WTC11 (cell line): Measurements from ENCODE around the gene PDLIM7. TPM values are rescaled to one million over a fixed set of nuclear protein-coding genes. Genes with fewer than 3 reads are reported as not detected.

ENCODE experiments used
- ATAC-seq: fragments of 200-7000 bp; cut with Tn5 transposase; 2 replicates; pipeline ENCODE4 v1.10.0; 2021; ENCODE audit warnings: mild to moderate bottlenecking, moderate library complexity
- CTCF ChIA-PET: fragments of 300-600 bp; sonication (Branson Sonifier 250); formaldehyde crosslinking; loops from one replicate; lab custom pipeline; 2021; ENCODE audit warnings: antibody characterized with exemption; lab: Charles Lee
- POLR2A ChIA-PET: fragments of 350-600 bp; sonication (Branson Sonifier 250); formaldehyde crosslinking; loops from one replicate; lab custom pipeline; 2021; ENCODE audit warnings: antibody characterized with exemption; lab: Charles Lee
- DNase-seq: peaks from one replicate; pipeline ENCODE4 v3.0.0; 2021; ENCODE audit warnings: low spot score
- H3K27ac Mint-ChIP-seq: 2 replicates; pipeline ENCODE4 v1.8.0; 2021; ENCODE audit warnings: mixed read lengths
- H3K27me3 Mint-ChIP-seq: 2 replicates; pipeline ENCODE4 v1.8.0; 2021; ENCODE audit warnings: low read depth, mild to moderate bottlenecking, moderate library complexity, mixed read lengths
- H3K36me3 Mint-ChIP-seq: 2 replicates; pipeline ENCODE4 v1.8.0; 2021; ENCODE audit warnings: mixed read lengths
- H3K4me1 Mint-ChIP-seq: 2 replicates; pipeline ENCODE4 v1.8.0; 2022; ENCODE audit warnings: mixed read lengths
- H3K4me3 Mint-ChIP-seq: 2 replicates; pipeline ENCODE4 v1.8.0; 2021; ENCODE audit warnings: mild to moderate bottlenecking, moderate library complexity, mixed read lengths
- H3K9me3 Mint-ChIP-seq: 2 replicates; pipeline ENCODE4 v1.8.0; 2021; ENCODE audit warnings: mixed read lengths
- CBFB ChIP-seq: sonication (generic); formaldehyde crosslinking; IDR thresholded peaks from 2 replicates; pipeline ENCODE4 v1.8.1; 2022; ENCODE audit warnings: mild to moderate bottlenecking, low read depth, missing genetic modification reagents
- CREM ChIP-seq: sonication (generic); formaldehyde crosslinking; IDR thresholded peaks from 2 replicates; pipeline ENCODE4 v1.8.1; 2022; ENCODE audit warnings: mild to moderate bottlenecking, missing genetic modification reagents, moderate library complexity
- HMGA2 ChIP-seq: fragments of 250-450 bp; sonication (Bioruptor Pico); IDR thresholded peaks from 2 replicates; pipeline ENCODE4 v1.4.0; 2021; ENCODE audit warnings: mild to moderate bottlenecking, moderate library complexity
- IRF2 ChIP-seq: sonication (generic); formaldehyde crosslinking; IDR thresholded peaks from 2 replicates; pipeline ENCODE4 v1.8.0; 2022; ENCODE audit warnings: low read depth, missing genetic modification reagents, borderline replicate concordance
- MXD4 ChIP-seq: fragments of 250-450 bp; sonication (Bioruptor Pico); IDR thresholded peaks from 2 replicates; pipeline ENCODE4 v1.8.0; 2021; ENCODE audit warnings: mild to moderate bottlenecking, moderate library complexity, borderline replicate concordance
- NFATC4 ChIP-seq: fragments of 250-450 bp; sonication (Bioruptor Pico); IDR thresholded peaks from 2 replicates; pipeline ENCODE4 v1.9.0; 2021; ENCODE audit warnings: mild to moderate bottlenecking
- NR1H2 ChIP-seq: sonication (generic); formaldehyde crosslinking; IDR thresholded peaks from 2 replicates; pipeline ENCODE4 v1.9.0; 2021; ENCODE audit warnings: mild to moderate bottlenecking, moderate library complexity, missing genetic modification reagents
- OVOL2 ChIP-seq: fragments of 250-450 bp; sonication (Bioruptor Pico); IDR thresholded peaks from 2 replicates; pipeline ENCODE4 v1.9.0; 2021; ENCODE audit warnings: mild to moderate bottlenecking, borderline replicate concordance
- RELA ChIP-seq: sonication (generic); formaldehyde crosslinking; IDR thresholded peaks from 2 replicates; pipeline ENCODE4 v1.8.1; 2022; ENCODE audit warnings: missing genetic modification reagents, mild to moderate bottlenecking, borderline replicate concordance
- SMAD3 ChIP-seq: sonication (generic); formaldehyde crosslinking; IDR thresholded peaks from 2 replicates; pipeline ENCODE4 v1.8.0; 2022; ENCODE audit warnings: missing genetic modification reagents, mild to moderate bottlenecking, borderline replicate concordance
- SOX15 ChIP-seq: fragments of 250-450 bp; sonication (Bioruptor Pico); IDR thresholded peaks from 2 replicates; pipeline ENCODE4 v1.9.0; 2021; ENCODE audit warnings: mild to moderate bottlenecking
- TEAD4 ChIP-seq: sonication (generic); formaldehyde crosslinking; IDR thresholded peaks from 2 replicates; pipeline ENCODE4 v1.8.0; 2022; ENCODE audit warnings: mild to moderate bottlenecking, missing genetic modification reagents
- USF2 ChIP-seq: sonication (generic); formaldehyde crosslinking; IDR thresholded peaks from 2 replicates; pipeline ENCODE4 v1.8.1; 2023; ENCODE audit warnings: mild to moderate bottlenecking, missing genetic modification reagents, moderate library complexity
- ZMAT4 ChIP-seq: fragments of 250-450 bp; sonication (Bioruptor Pico); IDR thresholded peaks from 2 replicates; pipeline ENCODE4 v1.9.0; 2021; ENCODE audit warnings: mild to moderate bottlenecking
- ZNF232 ChIP-seq: sonication (generic); formaldehyde crosslinking; IDR thresholded peaks from 2 replicates; pipeline ENCODE4 v1.8.0; 2022; ENCODE audit warnings: mild to moderate bottlenecking, missing genetic modification reagents
- ZSCAN18 ChIP-seq: fragments of 250-450 bp; sonication (Bioruptor Pico); IDR thresholded peaks from 2 replicates; pipeline ENCODE4 v2.1.2; 2022; ENCODE audit warnings: mild to moderate bottlenecking, moderate library complexity
- total RNA-seq: library from RNA; stranded (reverse); gene quantifications from 3 replicates; pipeline ENCODE4 v1.2.3, GENCODE V29; 2021

The PDLIM7 gene
- total RNA-seq, 1 experiment from 2014 or later = 142 TPM

- TF ChIP-seq CBFB (CRISPR knock-in tag) = no peak
Measured at GRCh38 chr5:177466861-177467260, 30.5 kb downstream of the PDLIM7 start (continued).

GRCh38 chr5:177465044-177465443 lies 32.4 kb downstream of the PDLIM7 start:
- H3K36me3 Mint-ChIP-seq = peaks cover 70% of the 10 kb centered on the region
- H3K9me3 Mint-ChIP-seq = peaks cover 10% of the 10 kb centered on the region
- POLR2A ChIA-PET = no interaction called here
- H3K4me3 Mint-ChIP-seq = no peak overlapping the region
- CTCF ChIA-PET = interaction anchor here (1.3 to 1.9 kb wide), 2 partner anchors 8 to 9 kb away, joined by 4 to 6 read pairs; no protein-coding TSS in a partner anchor
- no peak for ATAC-seq
- no peak for DNase-seq
- TF ChIP-seq USF2 (no peak), TEAD4 (CRISPR knock-in tag) (no peak), HMGA2 (CRISPR knock-in tag) (no peak), ZMAT4 (no peak), IRF2 (CRISPR knock-in tag) (no peak), RELA (CRISPR knock-in tag) (no peak), ZNF232 (CRISPR knock-in tag) (no peak), SMAD3 (CRISPR knock-in tag) (no peak)
- TF ChIP-seq, all 79 proteins: peak for 0
- H3K4me1 Mint-ChIP-seq = peaks cover 8% of the 10 kb centered on the region
- H3K27ac Mint-ChIP-seq = no peak overlapping the region
- H3K27me3 Mint-ChIP-seq = no peaks in the 10 kb centered on the region

- peaks cover 10% of the 10 kb centered on the region for H3K9me3 Mint-ChIP-seq
- H3K27ac Mint-ChIP-seq = no peak overlapping the region
- peaks cover 62% of the 10 kb centered on the region for H3K36me3 Mint-ChIP-seq
- ATAC-seq = no peak
- CTCF ChIA-PET = no interaction called here
- TF ChIP-seq ZMAT4 (no peak), NR1H2 (CRISPR knock-in tag) (no peak), MXD4 (CRISPR knock-in tag) (no peak), OVOL2 (CRISPR knock-in tag) (no peak), SOX15 (CRISPR knock-in tag) (no peak), ZSCAN18 (CRISPR knock-in tag) (no peak), SMAD3 (CRISPR knock-in tag) (no peak), NFATC4 (CRISPR knock-in tag) (no peak), CREM (CRISPR knock-in tag) (no peak)
- TF ChIP-seq, all 79 proteins: peak for 0
- H3K4me3 Mint-ChIP-seq = no peak overlapping the region
- peaks cover 4% of the 10 kb centered on the region for H3K4me1 Mint-ChIP-seq
- DNase-seq = no peak
- H3K27me3 Mint-ChIP-seq = no peaks in the 10 kb centered on the region
- POLR2A ChIA-PET = no interaction called here
Measured at GRCh38 chr5:177462021-177462670, 35.3 kb downstream of the PDLIM7 start.

- TF ChIP-seq RELA (CRISPR knock-in tag) (0 out of 2 replicates have a peak, but pooled peaks have one; percentile 46), TEAD4 (CRISPR knock-in tag) (no peak)
- DNase-seq = no peak
- H3K9me3 Mint-ChIP-seq = peaks cover under 1% of the 10 kb centered on the region
- ChIA-PET CTCF (interaction anchor here (1.0 to 1.4 kb wide), 2 partner anchors 29 to 35 kb away, joined by 3 to 5 read pairs; no protein-coding TSS in a partner anchor), POLR2A (interaction anchor here (1.1 kb wide), 2 partner anchors 9 to 12 kb away, joined by 4 read pairs; no protein-coding TSS in a partner anchor)
- H3K36me3 Mint-ChIP-seq = peaks cover 43% of the 10 kb centered on the region
- no peak for ATAC-seq
- H3K27me3 Mint-ChIP-seq = no peaks in the 10 kb centered on the region
- H3K4me1 Mint-ChIP-seq = peaks cover 12% of the 10 kb centered on the region
- no peak overlapping the region for H3K27ac Mint-ChIP-seq
- H3K4me3 Mint-ChIP-seq = no peak overlapping the region
Measured at GRCh38 chr5:177459819-177460628, 37.4 kb downstream of the PDLIM7 start.
